Fibroblast of the aortic adventitia (primary cell): Measurements from ENCODE around the gene BCL10. TPM values are rescaled to one million over a fixed set of nuclear protein-coding genes. Genes with fewer than 3 reads are reported as not detected.

ENCODE experiments used
- DNase-seq: peaks from one replicate; pipeline ENCODE4 v3.0.0-alpha.2; 2010; ENCODE audit warnings: low read depth
- H3K4me3 ChIP-seq: 2 replicates; pipeline ENCODE4 v1.5.1; 2011; ENCODE audit warnings: low read depth, mild to moderate bottlenecking, control low read depth, low read length, moderate library complexity
- CTCF ChIP-seq: IDR thresholded peaks from 2 replicates; pipeline ENCODE4 v1.5.1; 2011; ENCODE audit warnings: mild to moderate bottlenecking, low read length, control low read depth, inconsistent platforms; ENCODE audit not compliant: insufficient read depth
- total RNA-seq: library from RNA; depleted of rRNA; stranded (reverse); fragments of >200 nt; gene quantifications from 2 replicates; pipeline ENCODE4 v1.2.3, GENCODE V29; 2012; ENCODE audit warnings: low replicate concordance

The BCL10 gene
- total RNA-seq, 1 donor = 44.7 TPM

- DNase-seq = no peak
- no peak for TF ChIP-seq CTCF
- H3K4me3 ChIP-seq = no peak overlapping the region
Measured at GRCh38 chr1:85300140-85300539, 23.7 kb upstream of the BCL10 start.

- no peak for TF ChIP-seq CTCF
- peak; percentile 97 for DNase-seq
- H3K4me3 ChIP-seq = no peak overlapping the region
Measured at GRCh38 chr1:85297855-85298629, 21.6 kb upstream of the BCL10 start.

- DNase-seq = no peak
- TF ChIP-seq CTCF = no peak
- no peak overlapping the region for H3K4me3 ChIP-seq
Measured at GRCh38 chr1:85297538-85297854, 21.1 kb upstream of the BCL10 start.

GRCh38 chr1:85296980-85297379 lies 20.5 kb upstream of the BCL10 start:
- TF ChIP-seq CTCF = no peak
- no peak for DNase-seq
- no peak overlapping the region for H3K4me3 ChIP-seq

GRCh38 chr1:85295654-85296053 lies 19.2 kb upstream of the BCL10 start:
- DNase-seq = no peak
- H3K4me3 ChIP-seq = no peak overlapping the region
- no peak for TF ChIP-seq CTCF

- peak; percentile 60 for DNase-seq
Measured at GRCh38 chr1:85295006-85295431, 18.6 kb upstream of the BCL10 start.

More at GRCh38 chr1:85295006-85295431, 18.6 kb upstream of the BCL10 start:
- no peak overlapping the region for H3K4me3 ChIP-seq
- no peak for TF ChIP-seq CTCF
